GM10266 (cell line): ENCODE measurements around the gene LRP2.
"Not testable (repeated sequence)": the region's sequence is repeated elsewhere in the genome, so short reads cannot be mapped to it uniquely, and the experiment has no call there.

Source experiments
- DNase-seq: peaks from one replicate; pipeline ENCODE4 v3.0.0; 2012; ENCODE audit errors: extremely low spot score
- CTCF ChIP-seq: IDR thresholded peaks from 2 replicates; pipeline ENCODE4 v1.5.1; 2012; ENCODE audit warnings: mild to moderate bottlenecking, low read depth; ENCODE audit not compliant: control insufficient read depth, insufficient read depth; ENCODE audit errors: missing control alignments

LRP2 gene

DNA sequence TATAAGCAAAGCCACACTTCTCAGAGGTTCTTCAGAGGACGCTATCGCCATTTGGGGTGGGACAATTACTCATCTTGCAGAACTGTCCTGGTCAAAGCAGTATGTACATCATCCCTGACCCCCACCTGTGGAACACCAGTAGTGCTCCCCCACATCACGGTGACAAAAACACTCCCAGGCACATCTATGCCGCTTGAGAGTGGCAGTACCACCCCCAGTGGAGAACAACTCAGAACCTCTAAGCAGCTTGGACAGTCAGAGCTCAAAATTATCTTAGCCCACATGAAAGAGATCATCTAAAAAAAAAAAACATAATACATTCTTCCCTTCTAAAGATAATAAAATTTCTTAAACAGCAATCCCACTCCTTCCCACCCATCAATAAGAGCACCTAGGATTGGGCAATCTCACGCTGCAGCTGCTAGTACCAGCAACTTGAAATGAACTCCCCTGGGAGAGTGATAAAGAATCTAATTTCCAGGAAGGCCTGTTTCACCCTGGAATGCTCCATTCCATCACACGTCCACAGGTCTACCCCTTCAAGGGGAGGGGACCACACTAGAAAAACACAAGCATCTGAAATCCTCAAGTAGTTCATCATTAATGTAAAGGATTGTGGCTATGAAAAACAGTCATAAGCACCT, 31.7 kb downstream of the LRP2 start:
- no peak for TF ChIP-seq CTCF
- DNase-seq, result no peak

DNA sequence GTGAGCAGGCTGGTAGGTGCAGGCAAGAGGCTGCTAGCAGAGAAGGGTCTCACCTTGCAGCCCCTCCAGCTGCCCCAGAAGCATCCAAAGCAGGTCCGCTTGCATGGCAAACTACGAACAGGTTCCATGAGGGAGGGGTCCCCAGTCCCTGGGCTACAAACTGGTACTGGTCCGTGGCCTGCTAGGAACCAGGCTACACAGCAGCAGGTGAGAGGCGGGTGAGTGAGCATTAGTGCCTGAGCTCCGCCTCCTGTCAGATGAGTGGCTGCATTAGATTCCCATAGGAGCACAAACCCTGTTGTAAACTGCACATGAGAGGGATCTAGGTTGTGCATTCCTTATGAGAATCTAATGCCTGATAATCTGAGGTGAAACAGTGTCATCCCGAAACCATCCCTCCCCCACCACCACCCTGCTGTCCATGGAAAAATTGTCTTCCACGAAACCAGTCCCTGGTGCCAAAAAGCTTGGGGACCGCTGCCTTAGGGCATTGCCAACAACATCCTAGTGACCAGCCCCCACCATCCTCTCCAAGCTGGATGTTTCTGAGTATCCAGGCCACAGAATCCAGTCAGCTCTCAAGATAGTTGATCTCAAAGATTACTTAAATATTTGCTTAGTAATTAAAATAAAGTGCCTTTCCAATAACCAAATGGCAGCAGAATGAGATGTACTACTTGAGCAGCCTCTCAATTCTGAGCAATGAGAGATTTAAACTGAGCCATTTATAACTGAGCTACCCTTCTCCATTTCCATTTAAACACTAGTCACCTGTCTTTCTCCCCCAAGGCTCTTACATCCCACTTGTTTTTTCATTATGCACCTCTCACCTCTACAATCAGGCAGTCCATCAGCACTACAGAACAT, 32.4 kb downstream of the LRP2 start:
- no peak for TF ChIP-seq CTCF
- no peak for DNase-seq

- no peak for TF ChIP-seq CTCF
Measured at GRCh38 chr2:169328785-169329184, 33.5 kb downstream of the LRP2 start.

DNA sequence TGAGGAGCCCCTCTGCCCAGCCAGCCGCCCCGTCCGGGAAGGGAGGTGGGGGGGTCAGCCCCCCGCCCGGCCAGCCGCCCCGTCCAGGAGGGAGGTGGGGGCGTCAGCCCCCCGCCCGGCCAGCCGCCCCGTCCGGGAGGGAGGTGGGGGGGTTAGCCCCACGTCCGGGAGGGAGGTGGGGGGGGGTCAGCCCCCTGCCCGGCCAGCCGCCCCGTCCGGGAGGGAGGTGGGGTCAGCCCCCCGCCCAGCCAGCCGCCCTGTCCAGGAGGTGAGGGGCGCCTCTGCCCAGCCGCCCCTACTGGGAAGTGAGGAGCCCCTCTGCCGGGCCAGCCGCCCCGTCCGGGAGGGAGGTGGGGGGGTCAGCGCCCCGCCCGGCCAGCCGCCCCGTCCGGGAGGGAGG, 34.5 kb downstream of the LRP2 start:
- DNase-seq, result not testable (repeated sequence)

More at GRCh38 chr2:169328785-169329184, 33.5 kb downstream of the LRP2 start:
- DNase-seq, result no peak

- DNase-seq, result not testable (repeated sequence)
Measured at GRCh38 chr2:169325886-169326285, 36.4 kb downstream of the LRP2 start.

- no peak for DNase-seq
- no peak for TF ChIP-seq CTCF
Measured at GRCh38 chr2:169324581-169325260, 37.6 kb downstream of the LRP2 start.

DNA sequence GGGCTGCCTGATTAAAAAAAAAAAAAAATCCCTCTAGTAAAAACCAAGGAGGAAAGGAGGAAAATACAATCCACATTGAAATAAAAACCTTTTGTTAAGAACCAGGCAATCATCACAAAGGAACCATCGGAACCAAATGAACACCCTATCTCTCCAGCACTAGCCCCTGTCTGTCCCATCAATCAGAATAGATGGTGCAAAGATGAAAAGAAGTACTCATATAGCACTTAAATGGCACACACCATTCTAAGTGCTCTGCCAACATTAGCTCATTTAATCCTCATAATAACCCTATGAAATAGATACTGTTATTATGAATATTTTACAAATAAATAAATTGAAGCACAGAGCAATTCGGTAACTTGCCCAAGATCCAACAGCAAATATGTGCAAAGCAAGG, 38.5 kb downstream of the LRP2 start:
- no peak for DNase-seq
- TF ChIP-seq CTCF, result no peak

DNA sequence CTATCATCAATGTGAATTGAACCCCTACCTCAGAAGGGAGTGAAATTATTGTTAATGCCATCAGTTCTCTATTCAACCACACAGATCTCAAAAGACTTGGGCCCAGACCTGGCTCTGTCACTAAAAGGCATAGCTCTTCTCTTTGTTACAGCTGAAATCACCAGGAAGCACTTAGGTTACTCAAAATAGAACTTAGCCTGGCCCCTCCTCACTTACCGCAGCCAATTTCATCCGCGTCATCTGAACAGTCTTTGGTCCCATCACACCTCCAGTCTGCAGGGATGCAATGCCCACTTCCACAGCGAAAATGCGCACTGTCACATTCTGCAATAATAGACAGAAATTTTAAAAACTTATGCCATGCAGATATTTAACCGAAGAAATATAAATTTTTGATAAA, 41.8 kb downstream of the LRP2 start:
- no peak for DNase-seq
- TF ChIP-seq CTCF, result no peak
